ENCODE results near the gene FBLL1. TPM values are rescaled to one million over a fixed set of nuclear protein-coding genes. Genes with fewer than 3 reads are reported as not detected.

The FBLL1 gene
- total and polyA plus RNA-seq, 9 of the 15 experiments (the other 6 are each of a cell fraction or from before 2014, with no cell fraction given), result not detected

DNA sequence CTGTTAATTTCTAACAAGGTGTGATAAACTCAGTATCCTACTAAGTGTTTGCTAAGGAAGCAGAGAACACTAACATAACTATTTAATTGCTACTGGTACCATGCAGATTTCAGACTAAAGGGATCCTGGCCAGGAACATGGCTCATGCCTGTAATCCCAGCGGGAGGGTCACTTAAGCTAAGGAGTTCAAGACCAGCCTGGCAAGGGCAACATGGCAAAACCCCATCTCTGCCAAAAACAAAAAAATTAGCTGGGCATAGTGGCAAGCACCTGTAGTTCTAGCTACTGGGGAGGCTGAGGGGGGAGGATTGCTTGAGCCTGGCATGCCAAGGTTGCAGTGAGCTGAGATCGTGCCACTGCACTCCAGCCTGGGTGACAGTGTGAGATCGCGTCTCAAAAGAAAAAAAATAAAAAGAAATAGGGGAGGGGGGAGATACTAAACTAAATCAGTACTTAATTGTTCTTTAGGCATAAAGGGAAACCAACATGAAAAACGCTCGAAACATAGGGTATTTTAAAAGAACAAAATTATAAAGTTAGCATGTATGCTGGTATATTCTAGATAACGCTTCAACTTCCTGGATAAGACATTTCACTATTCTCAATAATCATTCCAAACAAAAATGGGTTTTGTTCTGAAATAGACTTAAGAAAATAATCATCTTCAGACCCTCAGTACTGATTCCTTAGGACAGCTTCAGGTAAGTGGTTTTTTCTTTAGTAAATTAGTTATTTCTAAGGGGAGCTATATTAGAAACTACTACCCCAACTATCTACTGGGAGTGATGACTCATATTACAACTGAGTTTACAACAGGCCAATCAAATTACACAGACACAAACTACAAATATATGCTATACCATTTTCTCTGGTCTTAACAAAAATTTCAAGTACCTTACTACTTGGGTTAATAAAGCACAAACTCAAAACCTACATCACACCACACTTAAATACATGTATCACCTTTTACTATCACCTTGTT is 46.6 kb downstream of the FBLL1 start (continued):
- no peak for TF ChIP-seq ZC3H4 (CRISPR knock-in tag; IDR thresholded peaks at IDR 0.05; ENCODE audit: borderline replicate concordance)
- TF ChIP-seq KDM1A (IDR thresholded peaks at IDR 0.05), result 0 out of 4 replicates have a peak, but pooled peaks of 1 of the 2 experiments have one; percentile 31
- no peak for TF ChIP-seq ELF4 (CRISPR knock-in tag; IDR thresholded peaks at IDR 0.05)
- TF ChIP-seq SLC30A9 (CRISPR knock-in tag; IDR thresholded peaks at IDR 0.05), result no peak
- TF ChIP-seq, protein P1, sequence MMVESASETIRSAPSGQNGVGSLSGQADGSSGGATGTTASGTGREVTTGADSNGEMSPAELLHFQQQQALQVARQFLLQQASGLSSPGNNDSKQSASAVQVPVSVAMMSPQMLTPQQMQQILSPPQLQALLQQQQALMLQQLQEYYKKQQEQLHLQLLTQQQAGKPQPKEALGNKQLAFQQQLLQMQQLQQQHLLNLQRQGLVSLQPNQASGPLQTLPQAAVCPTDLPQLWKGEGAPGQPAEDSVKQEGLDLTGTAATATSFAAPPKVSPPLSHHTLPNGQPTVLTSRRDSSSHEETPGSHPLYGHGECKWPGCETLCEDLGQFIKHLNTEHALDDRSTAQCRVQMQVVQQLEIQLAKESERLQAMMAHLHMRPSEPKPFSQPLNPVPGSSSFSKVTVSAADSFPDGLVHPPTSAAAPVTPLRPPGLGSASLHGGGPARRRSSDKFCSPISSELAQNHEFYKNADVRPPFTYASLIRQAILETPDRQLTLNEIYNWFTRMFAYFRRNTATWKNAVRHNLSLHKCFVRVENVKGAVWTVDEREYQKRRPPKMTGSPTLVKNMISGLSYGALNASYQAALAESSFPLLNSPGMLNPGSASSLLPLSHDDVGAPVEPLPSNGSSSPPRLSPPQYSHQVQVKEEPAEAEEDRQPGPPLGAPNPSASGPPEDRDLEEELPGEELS (CRISPR knock-in tag; IDR thresholded peaks at IDR 0.05; ENCODE audit: borderline replicate concordance), result no peak
- TF ChIP-seq, protein P2, sequence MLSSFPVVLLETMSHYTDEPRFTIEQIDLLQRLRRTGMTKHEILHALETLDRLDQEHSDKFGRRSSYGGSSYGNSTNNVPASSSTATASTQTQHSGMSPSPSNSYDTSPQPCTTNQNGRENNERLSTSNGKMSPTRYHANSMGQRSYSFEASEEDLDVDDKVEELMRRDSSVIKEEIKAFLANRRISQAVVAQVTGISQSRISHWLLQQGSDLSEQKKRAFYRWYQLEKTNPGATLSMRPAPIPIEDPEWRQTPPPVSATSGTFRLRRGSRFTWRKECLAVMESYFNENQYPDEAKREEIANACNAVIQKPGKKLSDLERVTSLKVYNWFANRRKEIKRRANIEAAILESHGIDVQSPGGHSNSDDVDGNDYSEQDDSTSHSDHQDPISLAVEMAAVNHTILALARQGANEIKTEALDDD (IDR thresholded peaks at IDR 0.05), result peak; percentile 24; the same call in 1 of the 2 replicates

All from K562 (cell line).